Tibial artery (tissue), 4 donors: Measurements from ENCODE around the gene SERPINE1.

Experiments
- DNase-seq, 2 donors: peaks; one replicate each; pipeline ENCODE4 v3.0.0-alpha.2; 2019
- H3K27ac ChIP-seq, 2 donors: fragments of 200-600 bp; sonication (generic) in 1 of 2; 1 replicate in 1 of 2; 2 replicates in 1 of 2; pipeline ENCODE4 v1.5.1; 2018 to 2019; ENCODE audit warnings: mild to moderate bottlenecking in 1 of 2
- H3K27me3 ChIP-seq, 2 donors: fragments of 200-600 bp; sonication (generic) in 1 of 2; one replicate each; pipeline versions ENCODE4 v1.5.1 to v1.6.0; 2016 to 2019
- H3K36me3 ChIP-seq, 3 donors: fragments of 200-600 bp; sonication (generic) in 2 of 3; one replicate each; pipeline ENCODE4 v1.5.1; 2016 to 2019; ENCODE audit warnings: mild to moderate bottlenecking in 2 of 3
- H3K4me1 ChIP-seq, 4 donors: fragments of 200-600 bp; sonication (generic) in 2 of 4; 1 replicate in 3 of 4; 2 replicates in 1 of 4; pipeline ENCODE4 v1.5.1; 2016 to 2019
- H3K4me3 ChIP-seq, 2 donors: fragments of 200-600 bp; sonication (generic) in 1 of 2; 1 replicate in 1 of 2; 2 replicates in 1 of 2; pipeline ENCODE4 v1.5.1; 2018 to 2019; ENCODE audit warnings: mild to moderate bottlenecking in 2 of 2
- H3K9me3 ChIP-seq, 3 donors: fragments of 200-600 bp; sonication (generic) in 1 of 3; one replicate each; pipeline ENCODE4 v1.5.1; 2016 to 2019
- intact Hi-C: fragments of 100-400 bp; cut with DNase I; formaldehyde crosslinking; loops from one replicate; pipeline ENCODE4 v1.15.0; 2023; ENCODE audit warnings: low total_unique reads
- TF ChIP-seq, protein P1 (sequence below), 2 experiments: fragments of 200-600 bp in 1 of 2; fragments of 450-650 bp in 1 of 2; IDR thresholded peaks; one replicate each; pipeline ENCODE4 v1.5.1; 2017 to 2019; ENCODE audit warnings: antibody characterized with exemption in 2 of 2, mild to moderate bottlenecking in 1 of 2, moderate library complexity in 1 of 2

The SERPINE1 gene

DNA sequence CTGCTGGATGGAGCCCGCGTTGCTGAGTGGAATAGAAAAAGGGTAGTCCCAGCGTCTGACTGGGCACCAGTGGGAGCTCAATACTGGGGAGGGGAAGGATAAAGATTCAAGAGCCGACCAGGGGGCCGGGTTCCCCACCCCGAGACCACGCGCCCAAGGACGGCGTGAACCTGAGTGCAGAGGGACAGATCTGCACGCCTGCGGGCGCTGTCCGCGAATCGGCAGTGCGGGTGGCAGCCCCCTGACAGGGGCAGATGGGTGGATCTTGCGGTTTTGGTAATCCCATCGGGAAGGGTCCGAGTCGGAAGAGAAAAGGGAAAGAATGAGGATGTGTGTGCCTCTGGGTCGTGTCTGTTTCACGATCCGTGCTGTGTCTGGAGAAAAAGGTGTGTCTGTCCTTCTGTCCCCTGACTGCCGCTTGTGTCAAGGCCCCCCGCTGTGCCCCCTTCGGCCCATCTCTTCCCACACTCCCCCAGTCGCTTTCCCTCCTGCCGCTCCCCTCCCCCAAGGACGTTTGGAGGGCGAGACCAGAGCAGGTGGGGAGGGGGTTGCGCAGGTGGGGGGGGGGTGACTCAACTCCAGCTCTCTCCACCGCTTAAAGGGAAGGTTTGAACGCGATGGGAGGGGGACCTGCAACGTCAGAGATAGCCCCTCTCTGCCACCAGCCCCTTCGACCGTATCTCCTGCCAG, 39.2 kb downstream of the SERPINE1 start:
- no peaks in the 10 kb centered on the region for H3K9me3 ChIP-seq
- H3K27ac ChIP-seq, result no peak overlapping the region
- H3K27me3 ChIP-seq, result peaks cover 5 to 99% of the 10 kb centered on the region in 2 donors
- TF ChIP-seq, protein P1, sequence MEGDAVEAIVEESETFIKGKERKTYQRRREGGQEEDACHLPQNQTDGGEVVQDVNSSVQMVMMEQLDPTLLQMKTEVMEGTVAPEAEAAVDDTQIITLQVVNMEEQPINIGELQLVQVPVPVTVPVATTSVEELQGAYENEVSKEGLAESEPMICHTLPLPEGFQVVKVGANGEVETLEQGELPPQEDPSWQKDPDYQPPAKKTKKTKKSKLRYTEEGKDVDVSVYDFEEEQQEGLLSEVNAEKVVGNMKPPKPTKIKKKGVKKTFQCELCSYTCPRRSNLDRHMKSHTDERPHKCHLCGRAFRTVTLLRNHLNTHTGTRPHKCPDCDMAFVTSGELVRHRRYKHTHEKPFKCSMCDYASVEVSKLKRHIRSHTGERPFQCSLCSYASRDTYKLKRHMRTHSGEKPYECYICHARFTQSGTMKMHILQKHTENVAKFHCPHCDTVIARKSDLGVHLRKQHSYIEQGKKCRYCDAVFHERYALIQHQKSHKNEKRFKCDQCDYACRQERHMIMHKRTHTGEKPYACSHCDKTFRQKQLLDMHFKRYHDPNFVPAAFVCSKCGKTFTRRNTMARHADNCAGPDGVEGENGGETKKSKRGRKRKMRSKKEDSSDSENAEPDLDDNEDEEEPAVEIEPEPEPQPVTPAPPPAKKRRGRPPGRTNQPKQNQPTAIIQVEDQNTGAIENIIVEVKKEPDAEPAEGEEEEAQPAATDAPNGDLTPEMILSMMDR (IDR thresholded peaks at IDR 0.05), result no peak
- intact Hi-C loops, result loop anchor here (10.0 kb wide), 1 partner anchor 271 kb away; the partner anchor contains the start of gene ACHE
- H3K4me1 ChIP-seq, result peaks cover 0 to 52% (median 41%) of the 10 kb centered on the region in 4 donors
- peaks cover 0 to under 1% (median 0%) of the 10 kb centered on the region in 3 donors for H3K36me3 ChIP-seq
- no peak for DNase-seq
- peak overlapping the region in 1 of 2 donors; percentile 6 for H3K4me3 ChIP-seq

DNA sequence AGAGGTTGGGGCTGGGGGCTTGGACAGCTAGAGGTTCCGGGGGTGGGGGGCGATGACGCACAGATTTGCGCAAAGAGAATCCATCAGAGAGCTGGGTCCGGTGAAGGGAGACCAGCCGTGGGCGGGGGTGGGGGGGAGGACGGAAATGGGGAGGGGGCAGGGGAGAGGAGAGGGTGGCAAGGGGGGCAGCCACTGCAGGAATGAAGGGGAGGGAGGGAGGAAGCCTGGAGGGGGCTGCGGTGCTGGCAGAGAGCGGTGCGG, 39.7 kb downstream of the SERPINE1 start:
- Histone ChIP-seq H3K4me1 (peaks cover 0 to 56% (median 43%) of the 10 kb centered on the region in 4 donors), H3K27me3 (peaks cover 5 to 99% of the 10 kb centered on the region in 2 donors), H3K9me3 (no peaks in the 10 kb centered on the region), H3K27ac (no peak overlapping the region), H3K36me3 (no peaks in the 10 kb centered on the region), H3K4me3 (no peak overlapping the region)
- no peak for DNase-seq
- TF ChIP-seq, protein P1 (IDR thresholded peaks at IDR 0.05), result no peak
- intact Hi-C loops, result loop anchor here (10.0 kb wide), 1 partner anchor 272 kb away; the partner anchor contains the start of gene ACHE

DNA sequence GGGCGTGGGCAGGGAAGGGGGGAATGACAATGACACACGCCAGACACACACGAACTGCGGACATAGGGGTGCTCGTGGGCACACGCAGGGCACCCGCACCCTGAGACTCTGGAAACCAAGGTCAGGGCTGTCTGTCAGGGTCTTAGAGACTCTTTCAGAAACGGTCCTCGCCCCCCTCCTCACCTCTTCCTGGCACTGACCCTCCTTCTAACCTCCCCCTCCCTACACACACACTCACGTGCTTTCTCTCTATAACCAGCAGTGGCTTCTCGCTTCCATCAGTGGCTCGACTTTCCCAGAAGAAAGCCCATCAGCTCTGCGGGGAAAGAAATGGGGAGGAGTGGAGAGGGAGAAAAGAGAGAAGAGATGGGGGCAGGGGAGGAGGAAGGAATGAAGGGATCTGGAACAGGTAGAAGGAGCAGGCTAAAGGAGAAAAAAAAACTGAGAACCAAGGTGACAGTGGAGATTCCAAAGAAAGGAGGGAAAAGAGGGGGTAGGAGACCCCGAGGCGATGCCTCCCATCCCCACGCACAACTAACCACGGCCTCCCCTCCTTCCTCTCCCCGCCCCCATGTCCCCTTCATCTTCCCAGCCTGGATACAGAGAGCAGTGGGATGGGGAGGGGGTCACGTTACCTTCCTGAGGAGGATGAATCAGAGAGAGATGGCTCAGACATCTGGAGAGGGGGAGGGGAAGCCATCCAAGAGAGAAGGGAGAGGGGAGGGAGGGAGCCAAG, 40.2 kb downstream of the SERPINE1 start:
- intact Hi-C loops, result loop anchor here (10.0 kb wide), 1 partner anchor 272 kb away; the partner anchor contains the start of gene ACHE

DNA sequence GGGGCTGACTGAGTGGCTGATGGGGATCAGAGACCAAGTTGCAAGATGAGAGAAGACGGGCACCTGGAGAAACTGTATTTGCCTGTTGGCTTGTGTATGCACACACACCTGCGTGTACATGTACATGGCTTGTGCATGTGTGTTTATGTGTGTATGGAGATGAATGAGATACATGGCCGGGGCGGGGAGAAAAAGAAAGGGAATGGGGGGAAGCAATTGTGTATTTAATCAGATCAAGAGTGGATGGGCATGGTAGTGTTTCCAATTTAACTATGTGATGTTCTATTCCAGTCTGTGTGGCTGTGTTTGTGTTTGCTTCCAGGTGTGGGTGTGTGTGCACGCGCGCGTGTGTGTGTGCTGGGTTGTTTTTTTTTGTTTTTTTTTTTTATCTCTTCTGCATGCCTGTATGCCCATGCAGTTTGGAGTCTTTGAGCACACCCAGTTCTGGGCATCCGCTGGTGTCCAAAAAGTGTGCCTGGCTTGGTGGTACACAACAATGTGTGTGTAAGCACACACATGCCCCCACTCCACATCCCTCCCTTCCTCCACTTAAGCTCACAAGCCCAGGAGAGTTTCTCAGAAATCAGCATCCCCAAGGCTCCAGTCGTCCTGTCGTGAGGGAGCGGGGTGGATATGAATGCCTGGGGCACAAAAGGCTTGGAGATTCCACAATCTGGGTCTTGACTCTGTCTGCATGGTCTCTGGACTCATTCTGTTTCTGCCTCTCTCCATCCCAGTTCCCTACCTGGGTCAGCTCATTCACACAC, 40.9 kb downstream of the SERPINE1 start:
- TF ChIP-seq, protein P1 (IDR thresholded peaks at IDR 0.05), result no peak
- intact Hi-C loops, result loop anchor here (2.0 to 10.0 kb wide), 2 partner anchors 23 to 273 kb away; partner anchors contain the start of gene ACHE
- H3K4me3 ChIP-seq, result no peak overlapping the region
- no peak for DNase-seq
- H3K36me3 ChIP-seq, result no peaks in the 10 kb centered on the region
- H3K27me3 ChIP-seq, result peaks cover 8 to 99% of the 10 kb centered on the region in 2 donors
- H3K27ac ChIP-seq, result no peak overlapping the region
- no peaks in the 10 kb centered on the region for H3K9me3 ChIP-seq
- peaks cover 0 to 61% (median 49%) of the 10 kb centered on the region in 4 donors for H3K4me1 ChIP-seq

More for the DNA sequence above, 40.2 kb downstream of the SERPINE1 start:
- H3K27ac ChIP-seq, result no peak overlapping the region
- H3K4me3 ChIP-seq, result no peak overlapping the region
- H3K4me1 ChIP-seq, result peaks cover 0 to 60% (median 47%) of the 10 kb centered on the region in 4 donors
- TF ChIP-seq, protein P1 (IDR thresholded peaks at IDR 0.05), result no peak
- H3K36me3 ChIP-seq, result no peaks in the 10 kb centered on the region
- no peaks in the 10 kb centered on the region for H3K9me3 ChIP-seq
- H3K27me3 ChIP-seq, result peaks cover 5 to 99% of the 10 kb centered on the region in 2 donors
- no peak for DNase-seq

DNA sequence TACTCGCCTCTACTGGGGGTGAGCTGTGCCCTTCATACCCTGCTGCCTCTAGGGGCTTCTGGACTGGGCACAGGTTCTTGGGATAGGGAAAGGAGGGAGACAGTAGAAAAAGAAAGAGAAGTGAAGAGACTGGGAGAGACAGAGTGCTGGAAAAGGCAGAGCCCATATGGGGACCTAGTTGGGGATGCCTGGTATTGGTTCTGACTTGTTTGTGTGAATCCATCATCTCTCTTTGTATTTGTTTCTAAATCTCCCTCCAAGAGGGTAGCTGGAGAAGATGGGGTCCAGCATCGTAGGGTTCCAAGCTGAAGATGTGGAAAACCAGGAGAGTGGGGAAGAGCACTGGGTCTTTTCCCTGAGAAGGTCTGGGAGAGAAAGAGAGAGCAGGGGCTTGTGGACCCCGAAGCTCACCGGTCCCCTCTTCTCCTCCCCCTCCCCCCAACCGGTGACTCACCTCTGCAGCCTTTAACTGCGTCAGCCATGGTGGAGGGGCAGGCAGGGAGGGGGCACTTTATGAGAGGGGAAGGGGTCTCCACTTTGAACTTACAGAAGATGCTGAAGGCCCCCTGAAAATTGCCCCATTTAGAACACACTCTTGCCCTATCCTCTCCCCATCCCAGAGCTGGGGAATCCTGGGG, 41.6 kb downstream of the SERPINE1 start:
- Histone ChIP-seq H3K36me3 (no peaks in the 10 kb centered on the region), H3K27ac (no peak overlapping the region), H3K4me1 (peaks cover 4 to 61% (median 49%) of the 10 kb centered on the region in 4 donors), H3K9me3 (no peaks in the 10 kb centered on the region), H3K4me3 (no peak overlapping the region), H3K27me3 (peaks cover 13 to 99% of the 10 kb centered on the region in 2 donors)
- TF ChIP-seq, protein P1 (IDR thresholded peaks at IDR 0.05), result no peak
- no peak for DNase-seq
- intact Hi-C loops, result loop anchor here (2.0 to 10.0 kb wide), 2 partner anchors 24 to 274 kb away; partner anchors contain the start of gene ACHE
